Activated naive CD4-positive, alpha-beta T cell treated with anti-CD3 and anti-CD28 coated beads, Interleukin-2, amount 10 ng/mL, durations not matched to agents 7 days and 5 days (primary cell): ENCODE results near the gene GLCCI1.

Experiments used
- CTCF ChIA-PET: fragments of 350-600 bp; sonication (Branson Sonifier 250); formaldehyde crosslinking; loops from one replicate; lab custom pipeline; 2021; ENCODE audit warnings: antibody characterized with exemption; lab: Charles Lee
- DNase-seq: peaks from one replicate; pipeline ENCODE4 v3.0.0-alpha.2; 2020
- H3K27ac Mint-ChIP-seq: one replicate; pipeline ENCODE4 v1.8.0; 2021; ENCODE audit warnings: mild to moderate bottlenecking, moderate library complexity, mixed read lengths
- H3K27me3 Mint-ChIP-seq: one replicate; pipeline ENCODE4 v1.8.0; 2021; ENCODE audit warnings: mild to moderate bottlenecking, mixed read lengths
- H3K36me3 Mint-ChIP-seq: one replicate; pipeline ENCODE4 v1.8.0; 2021; ENCODE audit warnings: mixed read lengths
- H3K4me1 Mint-ChIP-seq: one replicate; pipeline ENCODE4 v1.8.0; 2021; ENCODE audit warnings: mixed read lengths
- H3K4me3 Mint-ChIP-seq: one replicate; pipeline ENCODE4 v1.8.0; 2021; ENCODE audit warnings: mild to moderate bottlenecking, moderate library complexity, mixed read lengths
- H3K9me3 Mint-ChIP-seq: one replicate; pipeline ENCODE4 v1.8.0; 2021; ENCODE audit warnings: mixed read lengths

GLCCI1 gene

DNA sequence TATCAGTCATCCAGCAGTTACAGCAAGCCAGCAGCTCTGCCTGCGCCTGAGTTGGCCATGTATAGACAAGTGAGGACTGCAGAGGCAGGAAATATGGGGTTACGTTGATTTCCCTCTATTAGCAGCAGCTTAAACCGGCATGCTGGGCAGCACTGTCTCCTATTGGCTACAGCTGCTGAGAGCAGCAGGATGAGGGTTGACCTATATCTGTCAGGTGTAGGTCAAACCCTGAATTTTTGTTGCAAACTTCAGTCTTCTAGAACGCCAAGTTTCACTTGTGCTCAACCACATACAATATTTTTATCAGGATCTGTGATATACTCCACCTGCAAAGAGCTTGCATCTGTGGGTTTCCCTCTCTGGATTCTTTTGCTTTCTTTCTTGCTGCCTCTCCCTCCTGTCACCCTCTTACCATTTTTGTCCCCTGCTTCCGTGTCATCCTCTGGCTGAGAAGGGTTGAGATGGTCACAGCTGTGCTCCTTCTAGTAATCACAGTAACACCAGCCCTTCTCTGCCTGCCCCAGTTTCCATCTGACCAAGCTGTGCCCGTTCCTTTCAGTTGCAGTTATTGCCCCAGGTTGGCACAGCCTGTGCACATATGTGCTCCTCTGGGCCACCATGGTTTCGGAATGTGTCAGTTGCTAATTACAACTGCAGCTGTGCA lies 23.8 kb upstream of the GLCCI1 start:
- DNase-seq = peak; percentile 61
- Mint-ChIP-seq H3K9me3 (no peaks in the 10 kb centered on the region), H3K4me3 (peak overlapping the region; percentile 43), H3K27ac (peak overlapping the region; percentile 82), H3K27me3 (no peaks in the 10 kb centered on the region), H3K36me3 (no peaks in the 10 kb centered on the region), H3K4me1 (peaks cover 24% of the 10 kb centered on the region)
- CTCF ChIA-PET = interaction anchor here (1.0 to 2.0 kb wide), 4 partner anchors 25 to 245 kb away, joined by 3 to 8 read pairs (median 4); no protein-coding TSS in a partner anchor

DNA sequence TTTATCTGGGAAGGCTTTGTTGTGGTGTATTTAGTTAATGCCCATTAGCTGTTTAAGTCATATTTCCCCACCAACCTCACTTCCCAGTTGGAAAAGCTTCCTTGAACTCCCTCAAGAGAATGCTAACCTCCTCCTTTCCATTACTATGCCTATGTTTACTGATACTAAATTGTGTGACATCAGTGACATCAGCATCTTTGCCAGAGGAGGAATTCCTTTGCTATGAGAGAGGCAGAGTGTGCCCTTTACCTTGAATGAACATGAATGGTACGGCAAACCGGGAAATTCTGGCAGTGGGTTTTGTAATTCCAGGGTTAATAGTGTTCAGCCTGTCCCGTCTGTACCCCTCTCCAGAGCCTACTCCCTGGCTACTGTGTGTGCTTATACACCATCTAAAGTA lies 22.1 kb upstream of the GLCCI1 start:
- Mint-ChIP-seq H3K4me1 (peaks cover 24% of the 10 kb centered on the region), H3K36me3 (peaks cover 9% of the 10 kb centered on the region), H3K27me3 (no peaks in the 10 kb centered on the region), H3K9me3 (peaks cover 3% of the 10 kb centered on the region), H3K4me3 (no peak overlapping the region), H3K27ac (no peak overlapping the region)
- DNase-seq = no peak
- CTCF ChIA-PET = interaction anchor here (0.6 to 1.2 kb wide), 2 partner anchors 12 to 978 kb away, joined by 3 read pairs; no protein-coding TSS in a partner anchor

DNA sequence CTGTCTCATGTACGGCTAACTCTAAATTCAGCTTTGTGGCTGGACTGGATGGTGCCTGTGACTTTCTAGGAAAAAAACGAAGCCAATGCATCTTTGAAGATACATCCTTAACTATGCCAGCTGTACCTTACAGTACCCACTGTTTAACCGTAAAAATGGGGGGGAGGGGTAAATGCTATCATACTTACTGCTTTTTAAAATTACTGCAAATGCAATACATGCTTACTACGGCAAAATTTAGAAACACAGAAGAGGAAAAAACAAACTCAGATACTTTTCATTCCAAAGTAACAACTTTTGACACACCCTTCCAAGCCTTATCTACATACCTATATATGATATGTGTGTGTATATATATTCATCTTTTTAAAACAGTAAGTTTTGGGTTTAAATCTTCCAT lies 20.4 kb upstream of the GLCCI1 start:
- CTCF ChIA-PET = no interaction called here

DNA sequence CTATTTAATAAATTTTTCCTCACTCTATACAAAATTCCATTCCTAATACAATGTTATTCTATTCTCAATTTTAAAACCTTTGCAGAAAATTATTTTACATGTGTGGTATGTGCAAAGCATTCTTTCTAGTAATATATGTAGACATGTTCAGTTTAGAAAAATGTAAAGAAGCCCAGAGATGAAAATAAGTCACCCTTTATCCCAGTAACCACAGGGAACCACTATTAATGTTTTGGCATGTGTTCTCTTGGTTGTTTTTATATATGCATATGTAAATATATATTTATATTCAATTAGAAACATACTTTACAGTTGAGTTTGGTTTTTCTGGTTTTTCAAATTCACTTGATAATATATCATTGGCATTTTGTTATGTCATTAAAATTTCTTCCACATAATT lies 14.8 kb upstream of the GLCCI1 start:
- Mint-ChIP-seq H3K36me3 (peaks cover 15% of the 10 kb centered on the region), H3K4me3 (no peak overlapping the region), H3K4me1 (no peaks in the 10 kb centered on the region), H3K27ac (no peak overlapping the region), H3K27me3 (no peaks in the 10 kb centered on the region), H3K9me3 (peaks cover 3% of the 10 kb centered on the region)
- no peak for DNase-seq
- CTCF ChIA-PET = interaction anchor here (1.0 kb wide), 2 partner anchors 82 to 189 kb away, joined by 3 read pairs; no protein-coding TSS in a partner anchor

More for the DNA sequence above, 20.4 kb upstream of the GLCCI1 start:
- DNase-seq = no peak
- H3K4me1 Mint-ChIP-seq = peaks cover 22% of the 10 kb centered on the region
- H3K27me3 Mint-ChIP-seq = no peaks in the 10 kb centered on the region
- H3K36me3 Mint-ChIP-seq = peaks cover 15% of the 10 kb centered on the region
- no peak overlapping the region for H3K4me3 Mint-ChIP-seq
- H3K27ac Mint-ChIP-seq = no peak overlapping the region
- peaks cover 3% of the 10 kb centered on the region for H3K9me3 Mint-ChIP-seq

- no peaks in the 10 kb centered on the region for H3K27me3 Mint-ChIP-seq
- no peak overlapping the region for H3K4me3 Mint-ChIP-seq
- H3K4me1 Mint-ChIP-seq = no peaks in the 10 kb centered on the region
- peaks cover 4% of the 10 kb centered on the region for H3K36me3 Mint-ChIP-seq
- no peak overlapping the region for H3K27ac Mint-ChIP-seq
- H3K9me3 Mint-ChIP-seq = no peaks in the 10 kb centered on the region
- DNase-seq = no peak
- CTCF ChIA-PET = no interaction called here
Observed at GRCh38 chr7:7956531-7957128, 12.0 kb upstream of the GLCCI1 start.

- H3K27ac Mint-ChIP-seq = no peak overlapping the region
- CTCF ChIA-PET = no interaction called here
- H3K4me1 Mint-ChIP-seq = no peaks in the 10 kb centered on the region
- H3K36me3 Mint-ChIP-seq = no peaks in the 10 kb centered on the region
- no peak for DNase-seq
- no peak overlapping the region for H3K4me3 Mint-ChIP-seq
- no peaks in the 10 kb centered on the region for H3K27me3 Mint-ChIP-seq
- no peaks in the 10 kb centered on the region for H3K9me3 Mint-ChIP-seq
Observed at GRCh38 chr7:7957513-7957912, 11.1 kb upstream of the GLCCI1 start.

DNA sequence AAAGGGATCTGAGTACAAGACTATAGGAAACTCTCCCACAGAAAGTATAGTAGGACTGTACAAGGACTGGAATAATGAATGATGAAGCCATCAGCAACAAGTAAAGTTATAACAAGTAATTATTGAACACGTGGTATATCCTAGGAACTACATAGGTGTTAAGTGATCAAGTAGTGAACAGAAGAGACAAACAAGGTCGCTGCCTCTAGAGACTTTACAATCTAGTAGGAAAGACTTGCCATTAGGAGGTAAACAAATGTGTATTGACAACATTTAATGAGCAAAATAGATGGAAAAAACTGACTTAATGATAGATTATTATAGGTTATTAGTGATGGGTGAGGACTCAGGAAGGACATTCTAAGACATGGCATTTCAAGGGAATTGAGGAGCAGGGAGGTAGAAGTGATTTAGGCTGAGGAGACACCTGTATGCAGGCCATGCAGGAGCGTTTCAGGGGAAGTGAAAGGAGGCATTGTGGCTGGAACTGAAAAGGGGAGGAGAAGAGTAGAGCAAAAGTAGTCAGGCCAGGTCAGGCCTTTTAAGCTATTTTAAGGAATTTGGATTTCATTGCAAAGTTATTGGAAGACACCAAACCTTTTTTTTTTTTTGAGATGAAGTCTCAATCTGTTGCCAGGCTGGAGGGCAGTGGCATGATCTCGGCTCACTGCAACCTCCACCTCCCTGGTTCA lies 8.5 kb upstream of the GLCCI1 start:
- H3K27me3 Mint-ChIP-seq = no peaks in the 10 kb centered on the region
- no peak overlapping the region for H3K27ac Mint-ChIP-seq
- DNase-seq = no peak
- H3K4me3 Mint-ChIP-seq = no peak overlapping the region
- no peaks in the 10 kb centered on the region for H3K9me3 Mint-ChIP-seq
- peaks cover 4% of the 10 kb centered on the region for H3K4me1 Mint-ChIP-seq
- CTCF ChIA-PET = interaction anchor here (0.6 kb wide), 2 partner anchors 171 to 296 kb away, joined by 3 to 4 read pairs; no protein-coding TSS in a partner anchor
- no peaks in the 10 kb centered on the region for H3K36me3 Mint-ChIP-seq

GRCh38 chr7:7962851-7963250 lies 5.7 kb upstream of the GLCCI1 start:
- no peaks in the 10 kb centered on the region for H3K9me3 Mint-ChIP-seq
- DNase-seq = no peak
- peaks cover 17% of the 10 kb centered on the region for H3K4me1 Mint-ChIP-seq
- no peaks in the 10 kb centered on the region for H3K36me3 Mint-ChIP-seq
- no peak overlapping the region for H3K4me3 Mint-ChIP-seq
- no peak overlapping the region for H3K27ac Mint-ChIP-seq
- H3K27me3 Mint-ChIP-seq = no peaks in the 10 kb centered on the region
- CTCF ChIA-PET = no interaction called here

GRCh38 chr7:7964250-7964649 lies 4.3 kb upstream of the GLCCI1 start:
- DNase-seq = no peak
- CTCF ChIA-PET = interaction anchor here (1.5 kb wide), 1 partner anchor 225 kb away, joined by 3 read pairs; no protein-coding TSS in a partner anchor
- Mint-ChIP-seq H3K9me3 (no peaks in the 10 kb centered on the region), H3K27ac (no peak overlapping the region), H3K27me3 (no peaks in the 10 kb centered on the region), H3K4me1 (peaks cover 20% of the 10 kb centered on the region), H3K36me3 (no peaks in the 10 kb centered on the region), H3K4me3 (no peak overlapping the region)

GRCh38 chr7:7964691-7965090 lies 3.9 kb upstream of the GLCCI1 start:
- no peaks in the 10 kb centered on the region for H3K9me3 Mint-ChIP-seq
- CTCF ChIA-PET = interaction anchor here (1.5 kb wide), 1 partner anchor 225 kb away, joined by 3 read pairs; no protein-coding TSS in a partner anchor
- DNase-seq = no peak
- peaks cover 20% of the 10 kb centered on the region for H3K4me1 Mint-ChIP-seq
- H3K4me3 Mint-ChIP-seq = no peak overlapping the region
- no peaks in the 10 kb centered on the region for H3K36me3 Mint-ChIP-seq
- no peaks in the 10 kb centered on the region for H3K27me3 Mint-ChIP-seq
- no peak overlapping the region for H3K27ac Mint-ChIP-seq

GRCh38 chr7:7965301-7965700 lies 3.3 kb upstream of the GLCCI1 start:
- DNase-seq = no peak
- Mint-ChIP-seq H3K36me3 (no peaks in the 10 kb centered on the region), H3K27me3 (no peaks in the 10 kb centered on the region), H3K4me3 (no peak overlapping the region), H3K9me3 (no peaks in the 10 kb centered on the region), H3K27ac (no peak overlapping the region), H3K4me1 (peaks cover 20% of the 10 kb centered on the region)
- CTCF ChIA-PET = interaction anchor here (1.5 to 3.4 kb wide), 2 partner anchors 224 to 284 kb away, joined by 3 to 17 read pairs; no protein-coding TSS in a partner anchor

GRCh38 chr7:7966141-7966734 lies 2.4 kb upstream of the GLCCI1 start:
- CTCF ChIA-PET = interaction anchor here (1.1 to 3.4 kb wide), 3 partner anchors 15 to 285 kb away, joined by 3 to 17 read pairs (median 9); no protein-coding TSS in a partner anchor
- no peak for DNase-seq
- no peaks in the 10 kb centered on the region for H3K9me3 Mint-ChIP-seq
- no peak overlapping the region for H3K4me3 Mint-ChIP-seq
- H3K27ac Mint-ChIP-seq = no peak overlapping the region
- no peaks in the 10 kb centered on the region for H3K36me3 Mint-ChIP-seq
- H3K27me3 Mint-ChIP-seq = no peaks in the 10 kb centered on the region
- H3K4me1 Mint-ChIP-seq = peaks cover 20% of the 10 kb centered on the region

GRCh38 chr7:7967886-7968543 lies 581 bp upstream of the GLCCI1 start:
- H3K27me3 Mint-ChIP-seq = no peaks in the 10 kb centered on the region
- CTCF ChIA-PET = interaction anchor here (1.6 to 3.4 kb wide), 3 partner anchors 68 to 287 kb away, joined by 3 to 17 read pairs (median 9); no protein-coding TSS in a partner anchor
- DNase-seq = no peak
- H3K36me3 Mint-ChIP-seq = no peaks in the 10 kb centered on the region
- peaks cover 23% of the 10 kb centered on the region for H3K4me1 Mint-ChIP-seq
- no peaks in the 10 kb centered on the region for H3K9me3 Mint-ChIP-seq
- H3K27ac Mint-ChIP-seq = peak overlapping the region; percentile 95
- peak overlapping the region; percentile 89 for H3K4me3 Mint-ChIP-seq
